ENCODE measurements around the gene ACSL5. TPM values are rescaled to one million over a fixed set of nuclear protein-coding genes. Genes with fewer than 3 reads are reported as not detected.

Gene ACSL5
- total RNA-seq, 2 experiments from 2014 or later, result 25.3 to 25.4 TPM

- no peak for TF ChIP-seq CTCF (conservative IDR thresholded peaks at IDR 0.05; ENCODE audit: low read length)
- H3K4me1 ChIP-seq (ENCODE audit: insufficient read depth, low read length, poor library complexity, severe bottlenecking), result peaks cover 8% of the 10 kb centered on the region
- no TSS peak for BruUV-seq (replicated peaks)
Observed at GRCh38 chr10:112393827-112394226, 19.9 kb downstream of the ACSL5 start.

GRCh38 chr10:112394475-112394875 lies 20.6 kb downstream of the ACSL5 start:
- Histone ChIP-seq H3K4me2 (ENCODE audit: low read length) (no peak overlapping the region), H3K36me3 (ENCODE audit: insufficient read depth, low read length) (peaks cover 44% of the 10 kb centered on the region), H2AFZ (ENCODE audit: low read length) (no peak overlapping the region), H3K9me3 (ENCODE audit: low read length) (no peaks in the 10 kb centered on the region), H3K79me2 (ENCODE audit: insufficient read depth, low read depth, low read length) (no peaks in the 10 kb centered on the region), H4K20me1 (ENCODE audit: insufficient read depth, low read length) (no peaks in the 10 kb centered on the region), H3K4me3 (ENCODE audit: low read depth, low read length, poor library complexity, severe bottlenecking) (no peak overlapping the region), H3K4me1 (ENCODE audit: insufficient read depth, low read length, poor library complexity, severe bottlenecking) (peaks cover 2% of the 10 kb centered on the region), H3K9me2 (ENCODE audit: insufficient read depth, low read length) (no peaks in the 10 kb centered on the region), H3K27ac (ENCODE audit: low read depth, low read length, poor library complexity, severe bottlenecking) (no peak overlapping the region)
- DNase-seq (ENCODE audit: low spot score), result no peak
- intact Hi-C loops (cut with micrococcal nuclease; ENCODE audit: unreplicated experiment), result no loop called here
- POLR2A ChIA-PET, result interaction anchor here (0.6 kb wide), 1 partner anchor 948 kb away, joined by 3 read pairs; no protein-coding TSS in a partner anchor
- no TSS peak for BruUV-seq (replicated peaks)
- no peak for TF ChIP-seq CTCF (conservative IDR thresholded peaks at IDR 0.05; ENCODE audit: low read length)
- no peak for TF ChIP-seq EZH2phosphoT487 (IDR thresholded peaks at IDR 0.05; ENCODE audit: borderline replicate concordance, low read depth, low read length)
- CTCF ChIA-PET (ENCODE audit: unreplicated experiment), result no interaction called here

More at GRCh38 chr10:112393827-112394226, 19.9 kb downstream of the ACSL5 start:
- no peaks in the 10 kb centered on the region for H3K9me3 ChIP-seq (ENCODE audit: low read length)
- ChIA-PET CTCF (ENCODE audit: unreplicated experiment) (no interaction called here), POLR2A (no interaction called here)
- H3K27ac ChIP-seq (ENCODE audit: low read depth, low read length, poor library complexity, severe bottlenecking), result no peak overlapping the region
- no peak overlapping the region for H3K4me2 ChIP-seq (ENCODE audit: low read length)
- no peaks in the 10 kb centered on the region for H3K79me2 ChIP-seq (ENCODE audit: insufficient read depth, low read depth, low read length)
- H3K4me3 ChIP-seq (ENCODE audit: low read depth, low read length, poor library complexity, severe bottlenecking), result no peak overlapping the region
- H2AFZ ChIP-seq (ENCODE audit: low read length), result no peak overlapping the region
- intact Hi-C loops (cut with micrococcal nuclease; ENCODE audit: unreplicated experiment), result no loop called here
- DNase-seq (ENCODE audit: low spot score), result no peak
- H3K9me2 ChIP-seq (ENCODE audit: insufficient read depth, low read length), result no peaks in the 10 kb centered on the region
- H4K20me1 ChIP-seq (ENCODE audit: insufficient read depth, low read length), result no peaks in the 10 kb centered on the region
- peaks cover 37% of the 10 kb centered on the region for H3K36me3 ChIP-seq (ENCODE audit: insufficient read depth, low read length)

- H3K9me2 ChIP-seq (ENCODE audit: insufficient read depth, low read length), result no peaks in the 10 kb centered on the region
- no peaks in the 10 kb centered on the region for H3K4me1 ChIP-seq (ENCODE audit: insufficient read depth, low read length, poor library complexity, severe bottlenecking)
- no peak overlapping the region for H3K4me3 ChIP-seq (ENCODE audit: low read depth, low read length, poor library complexity, severe bottlenecking)
- intact Hi-C loops (cut with micrococcal nuclease; ENCODE audit: unreplicated experiment), result no loop called here
- no peaks in the 10 kb centered on the region for H3K79me2 ChIP-seq (ENCODE audit: insufficient read depth, low read depth, low read length)
- H3K36me3 ChIP-seq (ENCODE audit: insufficient read depth, low read length), result peaks cover 53% of the 10 kb centered on the region
- no peak overlapping the region for H3K4me2 ChIP-seq (ENCODE audit: low read length)
- ChIA-PET POLR2A (no interaction called here), CTCF (ENCODE audit: unreplicated experiment) (no interaction called here)
- no peak for DNase-seq (ENCODE audit: low spot score)
- BruUV-seq (replicated peaks), result no TSS peak
- no peaks in the 10 kb centered on the region for H4K20me1 ChIP-seq (ENCODE audit: insufficient read depth, low read length)
- H3K9me3 ChIP-seq (ENCODE audit: low read length), result no peaks in the 10 kb centered on the region
- H2AFZ ChIP-seq (ENCODE audit: low read length), result no peak overlapping the region
- no peak for TF ChIP-seq CTCF (conservative IDR thresholded peaks at IDR 0.05; ENCODE audit: low read length)
- TF ChIP-seq EZH2phosphoT487 (IDR thresholded peaks at IDR 0.05; ENCODE audit: borderline replicate concordance, low read depth, low read length), result no peak
- no peak overlapping the region for H3K27ac ChIP-seq (ENCODE audit: low read depth, low read length, poor library complexity, severe bottlenecking)
Observed at GRCh38 chr10:112395809-112396530, 22.1 kb downstream of the ACSL5 start.

Measured in OCI-LY7 (cell line).